Measurements from ENCODE around the gene TMEM60. TPM values are rescaled to one million over a fixed set of nuclear protein-coding genes. Genes with fewer than 3 reads are reported as not detected.

The TMEM60 gene
- total and polyA plus RNA-seq, 2 of the 13 experiments (the other 11 are each of a cell fraction or from before 2014, with no cell fraction given) = 25.6 to 27.7 TPM

DNA sequence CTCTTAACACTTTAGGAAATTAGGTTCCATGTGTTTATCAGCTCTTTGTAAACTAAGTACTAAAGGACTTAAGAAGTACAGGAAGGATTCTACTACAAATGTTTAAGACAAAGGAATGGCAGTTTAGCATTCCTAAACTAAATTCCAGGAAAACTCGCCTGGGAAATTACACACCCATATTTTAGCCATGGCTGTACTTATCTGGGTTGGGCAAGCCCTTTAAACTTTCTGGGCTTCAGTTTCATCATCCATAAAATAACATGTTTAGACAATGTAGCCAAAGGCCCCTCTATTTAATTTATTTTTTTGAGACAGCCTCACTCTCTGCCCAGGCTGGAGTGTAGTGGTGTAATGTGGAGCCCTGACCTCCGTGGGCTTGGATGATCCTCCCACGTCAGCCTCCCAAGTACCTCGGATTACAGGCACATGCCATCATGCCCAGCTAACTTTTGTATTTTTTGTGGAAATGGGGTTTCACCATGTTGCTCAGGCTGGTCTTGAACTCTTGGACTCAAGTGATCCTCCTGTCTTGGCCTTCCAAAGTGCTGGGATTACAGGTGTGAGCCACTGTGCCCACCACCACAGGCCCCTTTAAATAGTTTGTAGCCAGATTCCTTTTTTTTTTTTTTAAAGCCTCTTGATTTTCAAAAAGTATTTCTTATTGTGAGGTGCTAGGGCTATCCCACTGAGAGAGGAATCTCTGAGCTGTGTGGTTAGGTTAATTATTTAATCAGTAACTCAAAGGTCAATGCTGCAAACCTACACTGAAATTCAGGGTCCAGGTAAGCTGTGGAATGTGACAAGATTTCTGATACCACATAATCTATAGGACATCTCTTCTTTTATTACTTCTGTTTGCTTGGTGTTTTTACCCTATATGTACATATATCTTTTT, 32.1 kb downstream of the TMEM60 start (continued):
- TF ChIP-seq ARID3A (IDR thresholded peaks at IDR 0.05; ENCODE audit: low read depth, low read length) (peak; percentile 71; the same call in 1 of the 2 replicates), PAX8 (CRISPR knock-in tag; IDR thresholded peaks at IDR 0.05; ENCODE audit: borderline replicate concordance) (no peak), KDM4B (CRISPR knock-in tag; IDR thresholded peaks at IDR 0.05) (no peak), ETV6 (CRISPR knock-in tag; conservative IDR thresholded peaks at IDR 0.05) (no peak), MXD4 (CRISPR knock-in tag; IDR thresholded peaks at IDR 0.05) (no peak), MIXL1 (CRISPR knock-in tag; IDR thresholded peaks at IDR 0.05) (0 out of 2 replicates have a peak, but pooled peaks have one; percentile 41), FOXO4 (CRISPR knock-in tag; conservative IDR thresholded peaks at IDR 0.05) (no peak), RAD21 (CRISPR knock-in tag; IDR thresholded peaks at IDR 0.05) (no peak), ZBTB43 (CRISPR knock-in tag; conservative IDR thresholded peaks at IDR 0.05) (no peak), MED13 (CRISPR knock-in tag; IDR thresholded peaks at IDR 0.05) (no peak), HNF4A (CRISPR knock-in tag; IDR thresholded peaks at IDR 0.05) (peak; percentile 18; the same call in 1 of the 2 replicates)
- TF ChIP-seq, protein P1, sequence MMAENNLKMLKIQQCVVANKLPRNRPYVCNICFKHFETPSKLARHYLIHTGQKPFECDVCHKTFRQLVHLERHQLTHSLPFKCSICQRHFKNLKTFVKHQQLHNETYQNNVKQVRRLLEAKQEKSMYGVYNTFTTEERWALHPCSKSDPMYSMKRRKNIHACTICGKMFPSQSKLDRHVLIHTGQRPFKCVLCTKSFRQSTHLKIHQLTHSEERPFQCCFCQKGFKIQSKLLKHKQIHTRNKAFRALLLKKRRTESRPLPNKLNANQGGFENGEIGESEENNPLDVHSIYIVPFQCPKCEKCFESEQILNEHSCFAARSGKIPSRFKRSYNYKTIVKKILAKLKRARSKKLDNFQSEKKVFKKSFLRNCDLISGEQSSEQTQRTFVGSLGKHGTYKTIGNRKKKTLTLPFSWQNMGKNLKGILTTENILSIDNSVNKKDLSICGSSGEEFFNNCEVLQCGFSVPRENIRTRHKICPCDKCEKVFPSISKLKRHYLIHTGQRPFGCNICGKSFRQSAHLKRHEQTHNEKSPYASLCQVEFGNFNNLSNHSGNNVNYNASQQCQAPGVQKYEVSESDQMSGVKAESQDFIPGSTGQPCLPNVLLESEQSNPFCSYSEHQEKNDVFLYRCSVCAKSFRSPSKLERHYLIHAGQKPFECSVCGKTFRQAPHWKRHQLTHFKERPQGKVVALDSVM (CRISPR knock-in tag; IDR thresholded peaks at IDR 0.05) = peak; percentile 78
- TF ChIP-seq, protein P2, sequence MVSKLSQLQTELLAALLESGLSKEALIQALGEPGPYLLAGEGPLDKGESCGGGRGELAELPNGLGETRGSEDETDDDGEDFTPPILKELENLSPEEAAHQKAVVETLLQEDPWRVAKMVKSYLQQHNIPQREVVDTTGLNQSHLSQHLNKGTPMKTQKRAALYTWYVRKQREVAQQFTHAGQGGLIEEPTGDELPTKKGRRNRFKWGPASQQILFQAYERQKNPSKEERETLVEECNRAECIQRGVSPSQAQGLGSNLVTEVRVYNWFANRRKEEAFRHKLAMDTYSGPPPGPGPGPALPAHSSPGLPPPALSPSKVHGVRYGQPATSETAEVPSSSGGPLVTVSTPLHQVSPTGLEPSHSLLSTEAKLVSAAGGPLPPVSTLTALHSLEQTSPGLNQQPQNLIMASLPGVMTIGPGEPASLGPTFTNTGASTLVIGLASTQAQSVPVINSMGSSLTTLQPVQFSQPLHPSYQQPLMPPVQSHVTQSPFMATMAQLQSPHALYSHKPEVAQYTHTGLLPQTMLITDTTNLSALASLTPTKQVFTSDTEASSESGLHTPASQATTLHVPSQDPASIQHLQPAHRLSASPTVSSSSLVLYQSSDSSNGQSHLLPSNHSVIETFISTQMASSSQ (IDR thresholded peaks at IDR 0.05; ENCODE audit: low read depth) = peak; percentile 26; the same call in 1 of the 2 replicates
- TF ChIP-seq, protein P2 (CRISPR knock-in tag; IDR thresholded peaks at IDR 0.05; ENCODE audit: borderline replicate concordance) = 0 out of 2 replicates have a peak, but pooled peaks have one; percentile 33

Measured in HepG2 (cell line).